Measurements from ENCODE around the gene TIAM1.

Gene TIAM1

DNA sequence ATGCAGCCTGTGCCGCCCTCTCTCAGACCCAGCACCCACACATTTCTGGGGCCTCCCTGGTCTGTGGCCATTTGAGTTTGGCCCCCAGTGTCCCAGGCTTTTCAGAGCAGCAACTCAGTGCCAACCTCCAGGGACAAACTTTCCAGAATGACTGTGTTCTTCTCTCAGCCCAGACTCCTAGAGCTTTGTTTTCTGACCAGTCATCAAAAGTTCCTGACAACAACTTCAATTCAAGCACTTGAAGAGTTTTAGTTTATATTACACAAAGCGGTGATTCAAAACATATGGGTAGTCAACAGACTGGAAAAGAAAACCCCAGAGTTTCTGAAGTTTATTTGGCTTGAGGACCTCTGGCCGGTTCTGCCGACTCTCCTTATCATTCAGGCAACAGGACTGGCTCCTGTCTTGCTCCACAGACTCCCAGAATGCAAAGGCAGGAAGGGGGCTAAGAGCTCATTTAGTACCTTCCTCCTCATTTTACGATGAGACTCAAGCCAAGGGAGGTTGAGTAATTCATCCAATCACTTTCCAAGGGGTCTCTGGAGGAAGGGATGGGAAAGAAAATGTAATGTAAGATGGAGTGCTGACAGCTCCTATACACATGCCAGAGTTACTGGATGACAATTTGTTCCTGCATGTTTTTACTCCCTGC, 27.0 kb upstream of the TIAM1 start:
- Histone ChIP-seq H3K4me3 (ENCODE audit: insufficient read depth, low read length, poor library complexity, severe bottlenecking) (no peak overlapping the region), H4K20me1 (ENCODE audit: low read depth, low read length) (no peaks in the 10 kb centered on the region), H3K4me2 (ENCODE audit: low read depth, low read length, poor library complexity, severe bottlenecking) (no peak overlapping the region), H3K9me3 (ENCODE audit: insufficient read depth, low read length) (no peaks in the 10 kb centered on the region), H3K9me2 (replicated peaks; ENCODE audit: insufficient read depth, low read length) (no peaks in the 10 kb centered on the region), H2AFZ (ENCODE audit: low read depth, low read length, severe bottlenecking) (no peak overlapping the region), H3K9ac (ENCODE audit: low read length) (no peak overlapping the region), H3K36me3 (ENCODE audit: low read length) (no peaks in the 10 kb centered on the region), H3K79me2 (ENCODE audit: insufficient read depth, low read length) (no peaks in the 10 kb centered on the region; the same call in 1 of the 2 replicates), H3K27me3 (ENCODE audit: low read length) (no peaks in the 10 kb centered on the region), H3K27ac (ENCODE audit: low read depth, low read length) (no peak overlapping the region), H3F3A (ENCODE audit: insufficient read depth) (no peaks in the 10 kb centered on the region)
- TF ChIP-seq, protein P1, sequence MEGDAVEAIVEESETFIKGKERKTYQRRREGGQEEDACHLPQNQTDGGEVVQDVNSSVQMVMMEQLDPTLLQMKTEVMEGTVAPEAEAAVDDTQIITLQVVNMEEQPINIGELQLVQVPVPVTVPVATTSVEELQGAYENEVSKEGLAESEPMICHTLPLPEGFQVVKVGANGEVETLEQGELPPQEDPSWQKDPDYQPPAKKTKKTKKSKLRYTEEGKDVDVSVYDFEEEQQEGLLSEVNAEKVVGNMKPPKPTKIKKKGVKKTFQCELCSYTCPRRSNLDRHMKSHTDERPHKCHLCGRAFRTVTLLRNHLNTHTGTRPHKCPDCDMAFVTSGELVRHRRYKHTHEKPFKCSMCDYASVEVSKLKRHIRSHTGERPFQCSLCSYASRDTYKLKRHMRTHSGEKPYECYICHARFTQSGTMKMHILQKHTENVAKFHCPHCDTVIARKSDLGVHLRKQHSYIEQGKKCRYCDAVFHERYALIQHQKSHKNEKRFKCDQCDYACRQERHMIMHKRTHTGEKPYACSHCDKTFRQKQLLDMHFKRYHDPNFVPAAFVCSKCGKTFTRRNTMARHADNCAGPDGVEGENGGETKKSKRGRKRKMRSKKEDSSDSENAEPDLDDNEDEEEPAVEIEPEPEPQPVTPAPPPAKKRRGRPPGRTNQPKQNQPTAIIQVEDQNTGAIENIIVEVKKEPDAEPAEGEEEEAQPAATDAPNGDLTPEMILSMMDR (IDR thresholded peaks at IDR 0.05; ENCODE audit: insufficient read depth, low read length, poor library complexity, severe bottlenecking), result no peak
- TF ChIP-seq EZH2phosphoT487 (conservative IDR thresholded peaks at IDR 0.05; ENCODE audit: low read length), result no peak

DNA sequence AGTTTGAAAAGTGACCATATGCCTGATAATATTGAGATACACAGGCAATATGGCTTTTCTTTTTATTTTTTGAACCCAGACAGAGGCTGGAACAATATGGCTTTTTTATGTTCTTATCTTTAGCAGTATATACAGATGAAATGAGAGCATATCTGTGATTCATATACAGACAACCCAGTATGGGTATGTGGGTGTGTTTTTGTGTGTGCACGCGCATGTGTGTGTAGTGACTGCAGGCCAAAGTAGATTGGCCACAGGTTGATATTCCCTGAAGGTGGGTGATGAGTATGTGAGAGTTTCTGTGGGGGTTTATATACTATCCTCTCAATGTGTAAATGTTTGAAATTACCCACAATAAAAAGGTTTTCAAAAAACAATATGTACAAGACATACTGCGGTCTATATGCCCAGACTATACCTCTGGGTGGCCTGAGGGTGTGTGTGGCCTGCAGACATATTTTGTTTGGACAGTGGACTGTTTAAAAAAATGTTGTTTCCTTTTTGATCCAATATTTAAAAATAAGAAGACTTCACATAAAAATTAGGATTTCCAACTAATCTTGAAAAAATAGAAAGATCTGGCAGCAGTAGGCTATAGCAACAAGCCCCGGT, 26.3 kb upstream of the TIAM1 start:
- no peak overlapping the region for H3K9ac ChIP-seq (ENCODE audit: low read length)
- H3K27ac ChIP-seq (ENCODE audit: low read depth, low read length), result no peak overlapping the region
- no peak overlapping the region for H3K4me3 ChIP-seq (ENCODE audit: insufficient read depth, low read length, poor library complexity, severe bottlenecking)
- H3K27me3 ChIP-seq (ENCODE audit: low read length), result no peaks in the 10 kb centered on the region
- H3K36me3 ChIP-seq (ENCODE audit: low read length), result no peaks in the 10 kb centered on the region
- H2AFZ ChIP-seq (ENCODE audit: low read depth, low read length, severe bottlenecking), result no peak overlapping the region
- no peaks in the 10 kb centered on the region; the same call in 1 of the 2 replicates for H3K79me2 ChIP-seq (ENCODE audit: insufficient read depth, low read length)
- no peak overlapping the region for H3K4me2 ChIP-seq (ENCODE audit: low read depth, low read length, poor library complexity, severe bottlenecking)
- no peaks in the 10 kb centered on the region for H3K9me3 ChIP-seq (ENCODE audit: insufficient read depth, low read length)
- H3K9me2 ChIP-seq (replicated peaks; ENCODE audit: insufficient read depth, low read length), result no peaks in the 10 kb centered on the region
- TF ChIP-seq EZH2phosphoT487 (conservative IDR thresholded peaks at IDR 0.05; ENCODE audit: low read length), result no peak
- TF ChIP-seq, protein P1 (IDR thresholded peaks at IDR 0.05; ENCODE audit: insufficient read depth, low read length, poor library complexity, severe bottlenecking), result no peak
- H3F3A ChIP-seq (ENCODE audit: insufficient read depth), result no peaks in the 10 kb centered on the region
- no peaks in the 10 kb centered on the region for H4K20me1 ChIP-seq (ENCODE audit: low read depth, low read length)

DNA sequence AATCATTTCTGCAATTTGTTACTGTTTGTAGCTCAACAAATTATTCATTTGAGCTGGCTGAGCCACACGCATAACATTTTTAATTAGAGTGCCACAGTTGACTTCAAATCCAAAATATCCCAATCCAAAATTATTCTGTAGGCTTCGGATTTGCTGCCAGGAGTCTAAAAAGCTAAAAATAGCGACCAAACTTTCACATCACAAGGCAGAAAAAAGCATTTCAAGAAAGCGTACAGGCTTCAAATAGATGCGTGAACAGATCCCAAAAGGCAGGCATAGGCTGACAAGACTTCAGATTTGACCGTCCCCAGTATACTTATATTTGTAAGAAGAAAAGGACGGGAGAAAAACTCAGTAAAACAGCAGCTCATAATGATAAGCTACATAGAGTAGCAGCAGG, 24.3 kb upstream of the TIAM1 start:
- H4K20me1 ChIP-seq (ENCODE audit: low read depth, low read length), result no peaks in the 10 kb centered on the region
- H3K9me3 ChIP-seq (ENCODE audit: insufficient read depth, low read length), result no peaks in the 10 kb centered on the region
- no peaks in the 10 kb centered on the region for H3K27me3 ChIP-seq (ENCODE audit: low read length)
- no peak for TF ChIP-seq EZH2phosphoT487 (conservative IDR thresholded peaks at IDR 0.05; ENCODE audit: low read length)
- TF ChIP-seq, protein P1 (IDR thresholded peaks at IDR 0.05; ENCODE audit: insufficient read depth, low read length, poor library complexity, severe bottlenecking), result no peak
- no peak overlapping the region for H3K4me2 ChIP-seq (ENCODE audit: low read depth, low read length, poor library complexity, severe bottlenecking)
- no peak overlapping the region for H3K27ac ChIP-seq (ENCODE audit: low read depth, low read length)
- H3K79me2 ChIP-seq (ENCODE audit: insufficient read depth, low read length), result no peaks in the 10 kb centered on the region; the same call in 1 of the 2 replicates
- no peaks in the 10 kb centered on the region for H3K36me3 ChIP-seq (ENCODE audit: low read length)
- H3F3A ChIP-seq (ENCODE audit: insufficient read depth), result no peaks in the 10 kb centered on the region
- no peak overlapping the region for H3K9ac ChIP-seq (ENCODE audit: low read length)
- no peak overlapping the region for H3K4me3 ChIP-seq (ENCODE audit: insufficient read depth, low read length, poor library complexity, severe bottlenecking)
- H3K9me2 ChIP-seq (replicated peaks; ENCODE audit: insufficient read depth, low read length), result no peaks in the 10 kb centered on the region
- H2AFZ ChIP-seq (ENCODE audit: low read depth, low read length, severe bottlenecking), result no peak overlapping the region

All from SU-DHL-6 (cell line).